IPS-NIHi11 (cell line): ENCODE results near the gene TNFRSF8.

Experiments
- DNase-seq: peaks from one replicate; pipeline ENCODE4 v3.0.0; 2012; ENCODE audit warnings: mixed read lengths, low spot score

The TNFRSF8 gene

GRCh38 chr1:12142141-12142823 lies 79.2 kb downstream of the TNFRSF8 start:
- no peak for DNase-seq

- no peak for DNase-seq
Measured at GRCh38 chr1:12142891-12143630, 80.0 kb downstream of the TNFRSF8 start.

- no peak for DNase-seq
Measured at GRCh38 chr1:12143631-12144155, 80.6 kb downstream of the TNFRSF8 start.

GRCh38 chr1:12144236-12144635 lies 81.1 kb downstream of the TNFRSF8 start:
- no peak for DNase-seq

- no peak for DNase-seq
Measured at GRCh38 chr1:12144969-12145368, 81.9 kb downstream of the TNFRSF8 start.

GRCh38 chr1:12145616-12146342 lies 82.7 kb downstream of the TNFRSF8 start:
- DNase-seq: no peak

- DNase-seq: no peak
Measured at GRCh38 chr1:12146343-12147112, 83.4 kb downstream of the TNFRSF8 start.

GRCh38 chr1:12147201-12147701 lies 84.1 kb downstream of the TNFRSF8 start:
- DNase-seq: no peak

GRCh38 chr1:12148160-12148957 lies 85.3 kb downstream of the TNFRSF8 start:
- no peak for DNase-seq

GRCh38 chr1:12148958-12149790 lies 86.1 kb downstream of the TNFRSF8 start:
- no peak for DNase-seq

GRCh38 chr1:12149791-12150175 lies 86.7 kb downstream of the TNFRSF8 start:
- no peak for DNase-seq

GRCh38 chr1:12150456-12151200 lies 87.5 kb downstream of the TNFRSF8 start:
- no peak for DNase-seq

GRCh38 chr1:12151465-12151864 lies 88.4 kb downstream of the TNFRSF8 start:
- no peak for DNase-seq

- no peak for DNase-seq
Measured at GRCh38 chr1:12152113-12152891, 89.2 kb downstream of the TNFRSF8 start.

GRCh38 chr1:12153181-12153785 lies 90.2 kb downstream of the TNFRSF8 start:
- DNase-seq: no peak

GRCh38 chr1:12155328-12155727 lies 92.2 kb downstream of the TNFRSF8 start:
- no peak for DNase-seq

- DNase-seq: no peak
Measured at GRCh38 chr1:12157366-12158231, 94.5 kb downstream of the TNFRSF8 start.
